ENCODE measurements around the gene ANP32A. TPM values are rescaled to one million over a fixed set of nuclear protein-coding genes. Genes with fewer than 3 reads are reported as not detected.

Gene ANP32A
- total and polyA plus RNA-seq, 9 of the 15 experiments (the other 6 are each of a cell fraction or from before 2014, with no cell fraction given), result 13.2 to 656 (median 210) TPM

GRCh38 chr15:68829068-68829467 lies 8.4 kb upstream of the ANP32A start (continued):
- TF ChIP-seq RAD21 (CRISPR knock-in tag; conservative IDR thresholded peaks at IDR 0.05 in 1 of 2, IDR thresholded peaks at IDR 0.05 in 1 of 2) (peak; percentile 31 to 74; a peak in 3 of 4 replicates), RAD51 (IDR thresholded peaks at IDR 0.05; ENCODE audit: borderline replicate concordance, low read depth) (peak; percentile 67; the same call in 1 of the 2 replicates), ZFX (CRISPR knock-in tag; IDR thresholded peaks at IDR 0.05) (no peak), SMAD1 (IDR thresholded peaks at IDR 0.05; ENCODE audit: low read depth, low read length, partially characterized antibody) (no peak), ZSCAN32 (CRISPR knock-in tag; IDR thresholded peaks at IDR 0.05) (no peak), USF2 (CRISPR knock-in tag; IDR thresholded peaks at IDR 0.05) (peak; percentile 79), GABPB1 (CRISPR knock-in tag; IDR thresholded peaks at IDR 0.05) (no peak)
- TF ChIP-seq, protein P1, sequence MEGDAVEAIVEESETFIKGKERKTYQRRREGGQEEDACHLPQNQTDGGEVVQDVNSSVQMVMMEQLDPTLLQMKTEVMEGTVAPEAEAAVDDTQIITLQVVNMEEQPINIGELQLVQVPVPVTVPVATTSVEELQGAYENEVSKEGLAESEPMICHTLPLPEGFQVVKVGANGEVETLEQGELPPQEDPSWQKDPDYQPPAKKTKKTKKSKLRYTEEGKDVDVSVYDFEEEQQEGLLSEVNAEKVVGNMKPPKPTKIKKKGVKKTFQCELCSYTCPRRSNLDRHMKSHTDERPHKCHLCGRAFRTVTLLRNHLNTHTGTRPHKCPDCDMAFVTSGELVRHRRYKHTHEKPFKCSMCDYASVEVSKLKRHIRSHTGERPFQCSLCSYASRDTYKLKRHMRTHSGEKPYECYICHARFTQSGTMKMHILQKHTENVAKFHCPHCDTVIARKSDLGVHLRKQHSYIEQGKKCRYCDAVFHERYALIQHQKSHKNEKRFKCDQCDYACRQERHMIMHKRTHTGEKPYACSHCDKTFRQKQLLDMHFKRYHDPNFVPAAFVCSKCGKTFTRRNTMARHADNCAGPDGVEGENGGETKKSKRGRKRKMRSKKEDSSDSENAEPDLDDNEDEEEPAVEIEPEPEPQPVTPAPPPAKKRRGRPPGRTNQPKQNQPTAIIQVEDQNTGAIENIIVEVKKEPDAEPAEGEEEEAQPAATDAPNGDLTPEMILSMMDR (IDR thresholded peaks at IDR 0.05 in 2 of 3, conservative IDR thresholded peaks at IDR 0.05 in 1 of 3; ENCODE audit: insufficient read depth in 2 of 3, low read depth in 1 of 3, low read length in 3 of 3), result peak; percentile 46 to 60 (median 49)
- TF ChIP-seq, protein P2, sequence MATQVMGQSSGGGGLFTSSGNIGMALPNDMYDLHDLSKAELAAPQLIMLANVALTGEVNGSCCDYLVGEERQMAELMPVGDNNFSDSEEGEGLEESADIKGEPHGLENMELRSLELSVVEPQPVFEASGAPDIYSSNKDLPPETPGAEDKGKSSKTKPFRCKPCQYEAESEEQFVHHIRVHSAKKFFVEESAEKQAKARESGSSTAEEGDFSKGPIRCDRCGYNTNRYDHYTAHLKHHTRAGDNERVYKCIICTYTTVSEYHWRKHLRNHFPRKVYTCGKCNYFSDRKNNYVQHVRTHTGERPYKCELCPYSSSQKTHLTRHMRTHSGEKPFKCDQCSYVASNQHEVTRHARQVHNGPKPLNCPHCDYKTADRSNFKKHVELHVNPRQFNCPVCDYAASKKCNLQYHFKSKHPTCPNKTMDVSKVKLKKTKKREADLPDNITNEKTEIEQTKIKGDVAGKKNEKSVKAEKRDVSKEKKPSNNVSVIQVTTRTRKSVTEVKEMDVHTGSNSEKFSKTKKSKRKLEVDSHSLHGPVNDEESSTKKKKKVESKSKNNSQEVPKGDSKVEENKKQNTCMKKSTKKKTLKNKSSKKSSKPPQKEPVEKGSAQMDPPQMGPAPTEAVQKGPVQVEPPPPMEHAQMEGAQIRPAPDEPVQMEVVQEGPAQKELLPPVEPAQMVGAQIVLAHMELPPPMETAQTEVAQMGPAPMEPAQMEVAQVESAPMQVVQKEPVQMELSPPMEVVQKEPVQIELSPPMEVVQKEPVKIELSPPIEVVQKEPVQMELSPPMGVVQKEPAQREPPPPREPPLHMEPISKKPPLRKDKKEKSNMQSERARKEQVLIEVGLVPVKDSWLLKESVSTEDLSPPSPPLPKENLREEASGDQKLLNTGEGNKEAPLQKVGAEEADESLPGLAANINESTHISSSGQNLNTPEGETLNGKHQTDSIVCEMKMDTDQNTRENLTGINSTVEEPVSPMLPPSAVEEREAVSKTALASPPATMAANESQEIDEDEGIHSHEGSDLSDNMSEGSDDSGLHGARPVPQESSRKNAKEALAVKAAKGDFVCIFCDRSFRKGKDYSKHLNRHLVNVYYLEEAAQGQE (IDR thresholded peaks at IDR 0.05; ENCODE audit: borderline replicate concordance), result peak; percentile 63
- TF ChIP-seq, protein P2 (CRISPR knock-in tag; IDR thresholded peaks at IDR 0.05; ENCODE audit: low read depth), result no peak

All from K562 (cell line).